K562 (cell line): ENCODE measurements around the gene MTOR.

Experiments used
- BHLHE40 ChIP-seq: IDR thresholded peaks from 2 replicates; pipeline ENCODE4 v1.6.1; 2011; ENCODE audit warnings: low read length, improper control_type of control experiment
- CREB1 ChIP-seq, 2 experiments: sonication (generic) in 1 of 2; formaldehyde crosslinking in 1 of 2; IDR thresholded peaks; 2 replicates each; pipeline versions ENCODE4 v1.6.1 to v1.8.0; 2012 to 2022; ENCODE audit warnings: inconsistent platforms in 1 of 2, mild to moderate bottlenecking in 1 of 2, missing genetic modification reagents in 1 of 2, moderate library complexity in 1 of 2
- CTCF ChIP-seq, 3 experiments: IDR thresholded peaks in 2 of 3; conservative IDR thresholded peaks in 1 of 3; 2 replicates each; pipeline ENCODE4 v1.5.1; 2011 to 2012; ENCODE audit warnings: low read length in 3 of 3, mild to moderate bottlenecking in 3 of 3, control low read depth in 2 of 3, improper control_type of control experiment in 1 of 3, inconsistent platforms in 1 of 3, low read depth in 1 of 3, mixed read lengths in 1 of 3, moderate library complexity in 1 of 3; ENCODE audit not compliant: insufficient read depth in 2 of 3
- HDAC2 ChIP-seq: fragments of 450-650 bp; IDR thresholded peaks from 2 replicates; pipeline ENCODE4 v1.6.1; 2016; ENCODE audit warnings: mild to moderate bottlenecking
- MITF ChIP-seq: IDR thresholded peaks from 2 replicates; pipeline ENCODE4 v1.6.1; 2014; ENCODE audit warnings: antibody characterized with exemption
- SRSF9 ChIP-seq: fragments of 200-400 bp; formaldehyde crosslinking; IDR thresholded peaks from 2 replicates; pipeline ENCODE4 v1.6.1; 2017; ENCODE audit warnings: low read depth, low read length, borderline replicate concordance

- TF ChIP-seq SRSF9 = no peak
- no peak for TF ChIP-seq HDAC2
- TF ChIP-seq CTCF (IDR thresholded peaks at IDR 0.05 in 2 of 3, conservative IDR thresholded peaks at IDR 0.05 in 1 of 3; ENCODE audit: insufficient read depth in 2 of 3, low read depth in 1 of 3, low read length in 3 of 3) = no peak
- TF ChIP-seq BHLHE40 = no peak
- TF ChIP-seq MITF = no peak
- no peak for TF ChIP-seq CREB1 (IDR thresholded peaks at IDR 0.05)
- no peak for TF ChIP-seq CREB1 (CRISPR knock-in tag; IDR thresholded peaks at IDR 0.05)
Measured at GRCh38 chr1:11302366-11302765, 40.0 kb upstream of the MTOR start.
